ENCODE data around the gene KRTAP23-1.

Gene KRTAP23-1, protein sequence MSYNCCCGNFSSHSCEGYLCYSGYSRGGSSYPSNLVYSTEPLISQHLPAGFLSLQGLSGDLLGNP

DNA sequence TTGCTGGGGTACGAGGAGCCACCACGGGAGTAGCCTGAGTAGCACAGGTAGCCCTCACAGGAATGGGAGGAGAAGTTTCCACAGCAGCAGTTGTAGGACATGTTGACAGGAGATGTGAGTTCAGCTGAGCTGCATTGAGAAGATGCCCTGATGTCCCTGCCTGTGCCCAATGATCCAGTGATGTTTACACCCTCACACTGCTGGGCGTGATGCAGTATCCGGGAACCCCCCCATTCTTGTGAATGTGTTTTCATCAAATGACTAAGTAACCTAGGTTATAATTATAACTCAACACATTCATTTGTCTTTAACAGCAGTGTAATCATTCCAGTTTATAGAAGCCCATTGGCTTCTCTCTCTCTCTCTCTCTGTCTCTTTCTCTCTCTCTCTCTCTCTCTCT is at the start of gene KRTAP23-1:
Gene KRTAP23-1, minus strand, starts transcription at position 101 of the 400 bp plus-strand sequence. Its CDS starts 0 bp downstream, at position 101.
- TF ChIP-seq FOXP2 (optimal IDR thresholded peaks at IDR 0.05; ENCODE audit: control extremely low read depth, extremely low read length, insufficient read depth) (no peak), EZH2 (IDR thresholded peaks at IDR 0.05) (no peak), POLR2AphosphoS5 (IDR thresholded peaks at IDR 0.05; ENCODE audit: borderline replicate concordance, low read depth, low read length) (no peak)
- Histone ChIP-seq H3K36me3 (ENCODE audit: insufficient read depth, low read length) (no peaks in the 10 kb centered on the region), H3K4me3 (no peak within 1 kb of the TSS), H3K27ac (no peak within 1 kb of the TSS), H3K9me3 (ENCODE audit: low read depth, low read length) (no peaks in the 10 kb centered on the region), H3K9ac (ENCODE audit: insufficient read length) (no peak within 1 kb of the TSS)
- no peak for DNase-seq (ENCODE audit: low read depth, low spot score)

DNA sequence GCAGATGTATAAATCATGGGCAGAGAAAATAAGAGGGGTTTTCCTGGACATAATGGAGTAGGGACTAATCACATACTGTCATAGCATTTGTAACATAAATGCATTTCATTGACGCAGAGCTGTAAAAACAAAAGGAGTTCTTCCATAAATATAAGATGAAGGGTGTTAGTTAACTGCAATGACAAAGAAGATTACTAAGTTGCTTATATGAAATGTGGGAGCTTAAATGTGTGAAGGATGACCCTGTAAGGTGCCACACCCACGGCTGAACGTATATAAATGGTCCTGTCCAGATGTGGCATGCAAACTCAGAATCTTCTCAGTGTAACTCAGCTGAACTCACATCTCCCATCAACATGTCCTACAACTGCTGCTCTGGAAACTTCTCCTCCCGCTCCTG is 47.3 kb upstream of the KRTAP23-1 start, which contains the start of gene KRTAP13-1:
Gene KRTAP13-1, plus strand, starts transcription at position 301 of the 400 bp plus-strand sequence. Its CDS starts 56 bp downstream, at position 357.
- no peaks in the 10 kb centered on the region for H3K9me3 ChIP-seq (ENCODE audit: low read depth, low read length)
- DNase-seq (ENCODE audit: low read depth, low spot score), result no peak
- TF ChIP-seq FOXP2 (optimal IDR thresholded peaks at IDR 0.05; ENCODE audit: control extremely low read depth, extremely low read length, insufficient read depth) (no peak), EZH2 (IDR thresholded peaks at IDR 0.05) (no peak)

DNA sequence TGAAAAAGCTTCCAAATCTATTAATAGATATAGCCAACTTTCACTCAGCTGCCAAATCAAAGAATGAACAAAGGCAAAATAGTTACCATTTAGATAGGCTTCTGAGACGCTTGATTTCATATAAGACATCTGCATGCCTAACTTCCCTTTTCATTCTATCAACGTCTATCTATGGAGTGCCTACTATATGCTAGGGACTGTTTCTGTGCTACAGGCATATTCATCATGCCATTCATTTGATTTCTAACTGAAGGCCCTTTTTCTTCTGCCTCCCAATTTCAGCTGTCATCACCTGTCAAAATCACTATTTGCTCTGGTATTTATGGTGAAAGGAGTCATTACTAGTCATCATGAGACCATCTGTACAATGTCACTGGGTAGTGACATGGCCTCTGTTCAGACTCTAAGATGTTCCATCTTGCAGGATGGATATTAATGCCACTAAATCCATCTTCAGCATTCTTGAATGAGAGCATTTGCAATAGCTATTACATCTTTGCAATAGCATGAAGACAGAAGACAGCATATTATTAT is 43.2 kb upstream of the KRTAP23-1 start:
- no peaks in the 10 kb centered on the region for H3K36me3 ChIP-seq (ENCODE audit: insufficient read depth, low read length)
- H3K27ac ChIP-seq, result no peak overlapping the region
- DNase-seq (ENCODE audit: low read depth, low spot score), result no peak
- no peak overlapping the region for H3K9ac ChIP-seq (ENCODE audit: insufficient read length)
- no peak for TF ChIP-seq POLR2AphosphoS5 (IDR thresholded peaks at IDR 0.05; ENCODE audit: borderline replicate concordance, low read depth, low read length)
- TF ChIP-seq EZH2 (IDR thresholded peaks at IDR 0.05), result no peak
- TF ChIP-seq FOXP2 (optimal IDR thresholded peaks at IDR 0.05; ENCODE audit: control extremely low read depth, extremely low read length, insufficient read depth), result no peak
- no peak overlapping the region for H3K4me3 ChIP-seq
- no peaks in the 10 kb centered on the region for H3K9me3 ChIP-seq (ENCODE audit: low read depth, low read length)

More for the DNA sequence above, 47.3 kb upstream of the KRTAP23-1 start, which contains the start of gene KRTAP13-1:
- no peak within 1 kb of the TSS for H3K4me3 ChIP-seq
- H3K27ac ChIP-seq, result no peak within 1 kb of the TSS
- no peak within 1 kb of the TSS for H3K9ac ChIP-seq (ENCODE audit: insufficient read length)
- H3K36me3 ChIP-seq (ENCODE audit: insufficient read depth, low read length), result no peaks in the 10 kb centered on the region

DNA sequence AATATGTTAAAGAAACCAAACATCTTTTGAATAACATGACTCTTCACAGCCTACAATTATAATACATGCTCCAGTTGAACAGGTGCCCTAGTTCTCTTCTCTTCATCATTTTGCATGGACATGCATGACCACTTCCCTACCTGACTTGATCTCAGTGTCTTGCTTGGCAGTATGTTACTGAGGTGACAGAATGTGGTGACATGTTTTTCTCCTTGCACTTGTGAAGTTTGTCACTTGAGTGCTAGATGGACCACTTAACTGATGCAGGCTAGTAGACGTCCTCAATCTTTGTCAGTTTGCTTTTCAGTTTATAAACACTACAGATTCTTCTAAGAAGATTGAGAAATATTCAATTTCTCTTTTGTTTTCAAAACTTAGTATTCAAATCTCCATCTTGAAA is 33.8 kb upstream of the KRTAP23-1 start:
- H3K36me3 ChIP-seq (ENCODE audit: insufficient read depth, low read length), result no peaks in the 10 kb centered on the region
- no peak overlapping the region for H3K4me3 ChIP-seq
- TF ChIP-seq POLR2AphosphoS5 (IDR thresholded peaks at IDR 0.05; ENCODE audit: borderline replicate concordance, low read depth, low read length) (no peak), EZH2 (IDR thresholded peaks at IDR 0.05) (no peak), FOXP2 (optimal IDR thresholded peaks at IDR 0.05; ENCODE audit: control extremely low read depth, extremely low read length, insufficient read depth) (no peak)
- H3K9ac ChIP-seq (ENCODE audit: insufficient read length), result no peak overlapping the region
- no peak overlapping the region for H3K27ac ChIP-seq
- H3K9me3 ChIP-seq (ENCODE audit: low read depth, low read length), result no peaks in the 10 kb centered on the region
- DNase-seq (ENCODE audit: low read depth, low spot score), result no peak

DNA sequence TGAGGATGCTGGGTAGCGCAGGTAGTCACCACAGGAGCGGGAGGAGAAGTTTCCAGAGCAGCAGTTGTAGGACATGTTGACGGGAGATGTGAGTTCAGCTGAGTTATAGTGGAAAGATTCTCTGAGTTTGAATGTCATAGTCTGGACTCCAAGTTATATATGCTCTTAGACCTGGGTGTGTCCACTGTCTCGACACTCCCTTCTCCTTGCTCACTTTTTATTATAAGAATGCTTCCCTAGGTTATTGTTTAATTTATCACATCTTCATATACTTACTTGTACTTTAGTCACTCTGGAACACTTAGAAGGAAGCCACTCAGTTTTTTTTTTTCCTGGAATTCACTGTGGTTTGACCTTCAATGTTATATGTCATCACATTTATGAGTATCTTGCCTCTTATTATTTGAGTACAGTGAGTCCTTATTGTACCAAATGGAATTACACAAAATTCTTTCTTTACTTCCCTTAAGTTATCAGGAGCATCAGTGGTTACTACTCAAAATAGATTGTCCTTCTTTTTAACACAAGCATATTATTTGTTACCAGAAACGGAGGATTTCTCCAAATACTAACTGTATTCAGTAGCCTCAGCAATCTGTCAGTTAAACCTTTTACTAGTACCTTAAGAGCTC is 23.8 kb upstream of the KRTAP23-1 start, which contains the start of gene KRTAP13-2:
Gene KRTAP13-2, minus strand, starts transcription at position 133 of the 632 bp plus-strand sequence. Its CDS starts 58 bp downstream, at position 75.
- H3K27ac ChIP-seq, result no peak within 1 kb of the TSS
- DNase-seq (ENCODE audit: low read depth, low spot score), result no peak
- no peak for TF ChIP-seq EZH2 (IDR thresholded peaks at IDR 0.05)
- no peak for TF ChIP-seq FOXP2 (optimal IDR thresholded peaks at IDR 0.05; ENCODE audit: control extremely low read depth, extremely low read length, insufficient read depth)
- TF ChIP-seq POLR2AphosphoS5 (IDR thresholded peaks at IDR 0.05; ENCODE audit: borderline replicate concordance, low read depth, low read length), result no peak
- no peaks in the 10 kb centered on the region for H3K36me3 ChIP-seq (ENCODE audit: insufficient read depth, low read length)
- H3K9ac ChIP-seq (ENCODE audit: insufficient read length), result no peak within 1 kb of the TSS
- no peak within 1 kb of the TSS for H3K4me3 ChIP-seq
- no peaks in the 10 kb centered on the region for H3K9me3 ChIP-seq (ENCODE audit: low read depth, low read length)

DNA sequence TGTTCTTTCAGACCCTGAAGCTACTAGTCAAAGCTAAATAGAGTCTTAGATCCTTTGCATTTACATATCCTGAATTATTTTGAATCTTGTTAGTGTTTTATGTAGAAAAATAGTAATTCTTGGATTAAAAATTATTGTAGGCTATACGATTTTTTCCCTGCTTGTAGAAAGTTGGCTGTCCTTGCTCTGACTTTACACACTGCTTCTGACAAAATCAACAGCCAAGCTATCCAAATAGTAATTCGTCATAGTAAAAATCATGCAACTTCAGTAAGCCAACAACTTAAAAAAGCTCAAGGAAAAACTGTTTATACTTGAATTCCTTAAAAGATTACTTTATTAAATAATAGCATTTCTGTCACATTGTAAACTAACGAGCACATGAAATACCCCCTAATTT is 7.5 kb upstream of the KRTAP23-1 start:
- H3K9me3 ChIP-seq (ENCODE audit: low read depth, low read length), result no peaks in the 10 kb centered on the region
- H3K4me3 ChIP-seq, result no peak overlapping the region
- TF ChIP-seq FOXP2 (optimal IDR thresholded peaks at IDR 0.05; ENCODE audit: control extremely low read depth, extremely low read length, insufficient read depth), result no peak
- no peak for TF ChIP-seq EZH2 (IDR thresholded peaks at IDR 0.05)
- TF ChIP-seq POLR2AphosphoS5 (IDR thresholded peaks at IDR 0.05; ENCODE audit: borderline replicate concordance, low read depth, low read length), result no peak
- no peak overlapping the region for H3K9ac ChIP-seq (ENCODE audit: insufficient read length)
- DNase-seq (ENCODE audit: low read depth, low spot score), result no peak
- no peak overlapping the region for H3K27ac ChIP-seq
- H3K36me3 ChIP-seq (ENCODE audit: insufficient read depth, low read length), result no peaks in the 10 kb centered on the region

DNA sequence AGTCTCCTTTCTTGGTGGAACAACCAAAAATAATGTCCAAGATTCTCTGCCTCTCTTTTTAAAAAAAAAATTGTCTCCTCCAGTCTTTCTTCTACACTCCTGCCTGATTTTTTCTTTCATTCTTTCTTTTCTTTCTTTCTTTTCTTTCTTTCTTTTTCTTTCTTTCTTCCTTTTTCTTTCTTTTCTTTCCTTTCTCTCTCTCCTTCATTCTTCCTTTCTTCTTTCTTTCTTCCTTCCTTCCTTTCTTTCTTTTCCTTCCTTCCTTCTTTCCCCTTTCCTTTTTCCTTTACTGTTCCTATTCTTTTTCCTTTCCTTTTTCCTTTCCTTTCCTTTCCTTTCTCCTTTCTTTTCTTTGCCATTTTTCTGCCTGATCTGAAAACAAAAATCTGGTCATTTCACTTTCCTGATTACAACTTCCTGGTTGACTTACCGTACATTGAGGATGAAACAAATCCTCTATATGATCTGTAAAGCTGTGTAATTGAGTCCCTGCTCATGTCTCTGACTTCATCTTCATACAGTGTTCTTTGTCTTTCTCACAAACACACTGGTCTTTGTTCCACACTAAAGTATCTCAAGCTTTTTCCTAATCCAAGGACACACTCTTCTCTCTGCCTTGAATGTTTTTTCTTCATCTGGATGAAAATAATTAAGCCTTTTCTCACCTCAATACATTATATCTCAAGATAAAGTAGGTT is 6.1 kb upstream of the KRTAP23-1 start:
- DNase-seq (ENCODE audit: low read depth, low spot score), result no peak
- H3K4me3 ChIP-seq, result no peak overlapping the region
- H3K36me3 ChIP-seq (ENCODE audit: insufficient read depth, low read length), result no peaks in the 10 kb centered on the region
- TF ChIP-seq POLR2AphosphoS5 (IDR thresholded peaks at IDR 0.05; ENCODE audit: borderline replicate concordance, low read depth, low read length), result no peak
- H3K27ac ChIP-seq, result no peak overlapping the region
- H3K9me3 ChIP-seq (ENCODE audit: low read depth, low read length), result no peaks in the 10 kb centered on the region
- no peak overlapping the region for H3K9ac ChIP-seq (ENCODE audit: insufficient read length)

DNA sequence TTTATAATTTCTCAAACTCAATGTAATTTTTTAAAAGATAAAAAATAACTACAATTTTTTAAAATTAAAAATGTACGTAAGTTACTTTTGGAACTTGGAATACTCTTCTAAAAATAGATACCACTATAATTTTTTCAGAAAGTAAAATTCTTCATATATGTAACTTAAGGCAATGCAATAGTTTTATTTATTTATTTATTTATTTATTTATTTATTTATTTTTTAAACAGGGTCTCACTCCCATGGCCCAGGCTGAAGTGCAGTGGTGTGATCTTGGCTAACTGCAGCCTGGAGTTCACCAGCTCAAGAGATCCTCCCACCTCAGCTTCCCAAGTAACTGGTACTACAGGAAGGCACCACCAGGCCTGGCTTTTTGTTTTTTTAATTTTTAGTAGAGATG is 3.1 kb upstream of the KRTAP23-1 start:
- Histone ChIP-seq H3K9me3 (ENCODE audit: low read depth, low read length) (no peaks in the 10 kb centered on the region), H3K9ac (ENCODE audit: insufficient read length) (no peak overlapping the region), H3K36me3 (ENCODE audit: insufficient read depth, low read length) (no peaks in the 10 kb centered on the region), H3K27ac (no peak overlapping the region), H3K4me3 (no peak overlapping the region)
- no peak for TF ChIP-seq EZH2 (IDR thresholded peaks at IDR 0.05)
- TF ChIP-seq FOXP2 (optimal IDR thresholded peaks at IDR 0.05; ENCODE audit: control extremely low read depth, extremely low read length, insufficient read depth), result no peak
- no peak for TF ChIP-seq POLR2AphosphoS5 (IDR thresholded peaks at IDR 0.05; ENCODE audit: borderline replicate concordance, low read depth, low read length)
- DNase-seq (ENCODE audit: low read depth, low spot score), result no peak
